Liver (tissue), 9 donors: ENCODE data around the gene ZNF33B. TPM values are rescaled to one million over a fixed set of nuclear protein-coding genes. Genes with fewer than 3 reads are reported as not detected.

Source experiments
- DNase-seq: peaks from one replicate; pipeline ENCODE4 v3.0.0-alpha.2; 2017; ENCODE audit warnings: low spot score
- H3K27ac ChIP-seq, 2 donors: one replicate each; pipeline ENCODE4 v1.7.0; 2013; ENCODE audit warnings: inconsistent platforms in 2 of 2, low read length in 2 of 2, control low read depth in 1 of 2, low read depth in 1 of 2, mild to moderate bottlenecking in 1 of 2
- H3K27me3 ChIP-seq, 4 donors: one replicate each; pipeline versions ENCODE4 v1.6.1 to v1.7.0; 2013; ENCODE audit warnings: low read length in 3 of 4, inconsistent platforms in 1 of 4, mild to moderate bottlenecking in 1 of 4, moderate library complexity in 1 of 4; ENCODE audit not compliant: control insufficient read depth in 4 of 4, insufficient read depth in 4 of 4
- H3K36me3 ChIP-seq, 4 donors: one replicate each; pipeline versions ENCODE4 v1.6.1 to v1.7.0; 2013; ENCODE audit warnings: low read length in 3 of 4, mild to moderate bottlenecking in 3 of 4, low read depth in 1 of 4, moderate library complexity in 1 of 4; ENCODE audit not compliant: control insufficient read depth in 4 of 4, insufficient read depth in 3 of 4
- H3K4me1 ChIP-seq, 4 donors: one replicate each; pipeline versions ENCODE4 v1.6.1 to v1.7.0; 2013; ENCODE audit warnings: low read length in 3 of 4, mild to moderate bottlenecking in 3 of 4, moderate library complexity in 1 of 4; ENCODE audit not compliant: control insufficient read depth in 4 of 4, insufficient read depth in 4 of 4
- H3K4me3 ChIP-seq, 3 donors: one replicate each; pipeline versions ENCODE4 v1.6.1 to v1.7.0; 2013; ENCODE audit warnings: low read length in 3 of 3, control low read depth in 1 of 3, low read depth in 1 of 3, mild to moderate bottlenecking in 1 of 3
- H3K9ac ChIP-seq, 2 donors: one replicate each; pipeline ENCODE4 v1.7.0; 2013; ENCODE audit warnings: low read length in 2 of 2, mild to moderate bottlenecking in 2 of 2, moderate library complexity in 2 of 2, control low read depth in 1 of 2, low read depth in 1 of 2
- H3K9me3 ChIP-seq, 4 donors: one replicate each; pipeline versions ENCODE4 v1.6.1 to v1.7.0; 2013; ENCODE audit warnings: low read length in 3 of 4; ENCODE audit not compliant: control insufficient read depth in 4 of 4
- ATF3 ChIP-seq: IDR thresholded peaks from 2 replicates; pipeline ENCODE4 v1.6.1; 2016; ENCODE audit warnings: antibody characterized with exemption
- CTCF ChIP-seq: fragments of 150-350 bp; IDR thresholded peaks from 2 replicates; pipeline ENCODE4 v1.5.1; 2017; ENCODE audit warnings: improper control_type of control experiment, low read depth, low read length; ENCODE audit not compliant: missing input control
- EGR1 ChIP-seq, 2 donors: IDR thresholded peaks; 2 replicates each; pipeline ENCODE4 v1.6.1; 2016 to 2018; ENCODE audit warnings: antibody characterized with exemption in 2 of 2, low read depth in 2 of 2
- FOXA1 ChIP-seq: IDR thresholded peaks from 2 replicates; pipeline ENCODE4 v1.6.1; 2016; ENCODE audit warnings: antibody characterized with exemption
- FOXA2 ChIP-seq: IDR thresholded peaks from 2 replicates; pipeline ENCODE4 v1.6.1; 2016; ENCODE audit warnings: antibody characterized with exemption
- GABPA ChIP-seq, 2 donors: IDR thresholded peaks in 1 of 2; conservative IDR thresholded peaks in 1 of 2; 2 replicates each; pipeline ENCODE4 v1.6.1; 2016; ENCODE audit warnings: antibody characterized with exemption in 2 of 2, mild to moderate bottlenecking in 1 of 2, moderate library complexity in 1 of 2
- HNF4A ChIP-seq, 2 donors: conservative IDR thresholded peaks; 2 replicates each; pipeline ENCODE4 v1.6.1; 2016; ENCODE audit warnings: antibody characterized with exemption in 2 of 2, mild to moderate bottlenecking in 2 of 2
- HNF4G ChIP-seq: IDR thresholded peaks from 2 replicates; pipeline ENCODE4 v1.6.1; 2016; ENCODE audit warnings: antibody characterized with exemption
- JUND ChIP-seq, 2 donors: IDR thresholded peaks; 2 replicates each; pipeline ENCODE4 v1.6.1; 2016; ENCODE audit warnings: antibody characterized with exemption in 2 of 2
- MAX ChIP-seq: IDR thresholded peaks from 2 replicates; pipeline ENCODE4 v1.6.1; 2016; ENCODE audit warnings: antibody characterized with exemption
- NR2F2 ChIP-seq: IDR thresholded peaks from 2 replicates; pipeline ENCODE4 v1.6.1; 2016; ENCODE audit warnings: antibody characterized with exemption
- RAD21 ChIP-seq, 2 donors: IDR thresholded peaks; 2 replicates each; pipeline ENCODE4 v1.6.1; 2016; ENCODE audit warnings: antibody characterized with exemption in 2 of 2, mild to moderate bottlenecking in 2 of 2
- REST ChIP-seq: IDR thresholded peaks from 2 replicates; pipeline ENCODE4 v1.6.1; 2016; ENCODE audit warnings: antibody characterized with exemption, mild to moderate bottlenecking
- RXRA ChIP-seq, 2 donors: IDR thresholded peaks; 2 replicates each; pipeline ENCODE4 v1.6.1; 2017 to 2018; ENCODE audit warnings: antibody characterized with exemption in 2 of 2, mild to moderate bottlenecking in 1 of 2
- SP1 ChIP-seq: IDR thresholded peaks from 2 replicates; pipeline ENCODE4 v1.6.1; 2018; ENCODE audit warnings: antibody characterized with exemption, mild to moderate bottlenecking
- TAF1 ChIP-seq: conservative IDR thresholded peaks from 2 replicates; pipeline ENCODE4 v1.6.1; 2016; ENCODE audit warnings: antibody characterized with exemption, mild to moderate bottlenecking
- YY1 ChIP-seq: IDR thresholded peaks from 2 replicates; pipeline ENCODE4 v1.6.1; 2016; ENCODE audit warnings: antibody characterized with exemption, mild to moderate bottlenecking
- ZBTB33 ChIP-seq: IDR thresholded peaks from 2 replicates; pipeline ENCODE4 v1.6.1; 2016; ENCODE audit warnings: antibody characterized with exemption
- WGBS: extraction: QIAGEN DNeasy Blood & Tissue Kit; methylation state at CpG from one replicate; pipeline ENCODE4 v1.1.7; 2013; 5-methylcytosine and 5-hydroxymethylcytosine counted together
- polyA plus RNA-seq, 2 donors: library from polyadenylated mRNA; stranded (reverse) in 1 of 2; unstranded in 1 of 2; fragments of 200-250 nt in 1 of 2; fragments of >200 nt in 1 of 2; fragmentation: Nextera tagmentation in 1 of 2; extraction: Ambion mirVana in 1 of 2; gene quantifications; one replicate each; pipeline versions ENCODE4 v1.2.1 to v1.2.3, GENCODE V29; 2013 to 2015
- total RNA-seq, 2 donors: library from RNA; depleted of rRNA; stranded (reverse); fragments of >200 nt; gene quantifications; one replicate each; pipeline ENCODE4 v1.2.3, GENCODE V29; 2014
- donor health status: healthy.
- donor health status: healthy.
- donor health status: healthy.
- donor health status: healthy.
- donor health status: healthy.

Gene ZNF33B
- total and polyA plus RNA-seq, 4 donors = 5.6 to 16.0 (median 8.5) TPM

- Histone ChIP-seq H3K36me3 (peaks cover 0 to 28% (median 10%) of the 10 kb centered on the region in 4 donors), H3K9ac (no peak overlapping the region), H3K27ac (no peak overlapping the region), H3K27me3 (no peaks in the 10 kb centered on the region), H3K9me3 (no peaks in the 10 kb centered on the region), H3K4me1 (no peaks in the 10 kb centered on the region), H3K4me3 (no peak overlapping the region)
- TF ChIP-seq FOXA2 (no peak), GABPA (IDR thresholded peaks at IDR 0.05 in 1 of 2, conservative IDR thresholded peaks at IDR 0.05 in 1 of 2) (no peak), HNF4G (no peak), CTCF (no peak), JUND (IDR thresholded peaks at IDR 0.05) (no peak), ZBTB33 (no peak), RXRA (IDR thresholded peaks at IDR 0.05) (no peak), YY1 (no peak), RAD21 (IDR thresholded peaks at IDR 0.05) (no peak), NR2F2 (no peak), REST (no peak), SP1 (no peak), FOXA1 (no peak), MAX (no peak), ATF3 (no peak), EGR1 (IDR thresholded peaks at IDR 0.05; ENCODE audit: low read depth in 2 of 2) (no peak), TAF1 (no peak), HNF4A (conservative IDR thresholded peaks at IDR 0.05) (no peak)
- no peak for DNase-seq
- 85% methylated on average over 4 of the region's 4 CpGs for WGBS
Measured at GRCh38 chr10:42623929-42624328, 14.4 kb downstream of the ZNF33B start.
